Natural killer cell treated with Interleukin-12 subunit alpha and Interleukin-12 subunit beta and Interleukin-15 and Interleukin-18, amount 100 ng/mL, for 72 hours (primary cell): Measurements from ENCODE around the gene PLXDC2. TPM values are rescaled to one million over a fixed set of nuclear protein-coding genes. Genes with fewer than 3 reads are reported as not detected.

Experiments used
- ATAC-seq, 2 donors: fragments of 150-1000 bp; cut with Tn5 transposase in 1 of 2; sonication (Bioruptor Pico), chemical (Tn5 transposase) in 1 of 2; 2 replicates each; pipeline ENCODE4 v1.10.0; 2021
- DNase-seq: peaks from one replicate; pipeline ENCODE4 v3.0.0; 2022; ENCODE audit warnings: low spot score
- H3K27ac Mint-ChIP-seq, 2 donors: 1 replicate in 1 of 2; 2 replicates in 1 of 2; pipeline ENCODE4 v1.8.0; 2022; ENCODE audit warnings: mixed read lengths in 2 of 2, mild to moderate bottlenecking in 1 of 2, moderate library complexity in 1 of 2
- H3K27me3 Mint-ChIP-seq, 2 donors: 1 replicate in 1 of 2; 2 replicates in 1 of 2; pipeline ENCODE4 v1.8.0; 2022; ENCODE audit warnings: mixed read lengths in 2 of 2
- H3K36me3 Mint-ChIP-seq: one replicate; pipeline ENCODE4 v1.8.0; 2022; ENCODE audit warnings: mixed read lengths
- H3K4me1 Mint-ChIP-seq, 2 donors: 1 replicate in 1 of 2; 2 replicates in 1 of 2; pipeline ENCODE4 v1.8.0; 2022; ENCODE audit warnings: low read depth in 2 of 2, mixed read lengths in 2 of 2, mild to moderate bottlenecking in 1 of 2
- H3K4me3 Mint-ChIP-seq: one replicate; pipeline ENCODE4 v1.8.0; 2022; ENCODE audit warnings: mixed read lengths
- H3K9me3 Mint-ChIP-seq: 2 replicates; pipeline ENCODE4 v1.8.0; 2022; ENCODE audit warnings: mixed read lengths
- total RNA-seq, 2 donors: library from RNA; stranded (reverse); gene quantifications; one replicate each; pipeline ENCODE4 v1.2.3, GENCODE V29; 2022

PLXDC2 gene
- total RNA-seq, 2 donors from 2014 or later: 3.5 to 14.0 TPM

DNA sequence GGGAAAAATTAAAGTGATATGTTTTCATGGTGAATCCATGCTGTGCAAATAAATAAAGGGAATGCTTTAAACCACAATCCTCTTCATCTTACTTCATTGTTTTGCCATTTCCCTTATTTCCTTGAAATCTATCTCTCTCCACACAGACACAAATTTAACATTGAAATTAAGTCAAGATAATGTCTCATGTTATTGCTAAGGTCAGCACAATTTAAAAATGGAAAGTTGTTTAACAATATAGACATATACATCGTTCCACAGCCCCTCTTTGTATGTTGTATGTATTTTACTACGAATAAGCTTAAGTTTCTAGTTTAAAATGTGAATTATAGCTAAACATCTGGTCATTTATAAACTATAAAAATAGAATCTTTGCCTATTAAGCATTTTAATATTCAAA lies 256.9 kb downstream of the PLXDC2 start:
- H3K27ac Mint-ChIP-seq: no peak overlapping the region
- peaks cover 4% of the 10 kb centered on the region for H3K9me3 Mint-ChIP-seq
- peaks cover 0 to 3% of the 10 kb centered on the region in 2 donors for H3K27me3 Mint-ChIP-seq
- DNase-seq: no peak
- no peaks in the 10 kb centered on the region for H3K36me3 Mint-ChIP-seq
- H3K4me1 Mint-ChIP-seq: no peaks in the 10 kb centered on the region
- ATAC-seq: no peak
- H3K4me3 Mint-ChIP-seq: no peak overlapping the region

DNA sequence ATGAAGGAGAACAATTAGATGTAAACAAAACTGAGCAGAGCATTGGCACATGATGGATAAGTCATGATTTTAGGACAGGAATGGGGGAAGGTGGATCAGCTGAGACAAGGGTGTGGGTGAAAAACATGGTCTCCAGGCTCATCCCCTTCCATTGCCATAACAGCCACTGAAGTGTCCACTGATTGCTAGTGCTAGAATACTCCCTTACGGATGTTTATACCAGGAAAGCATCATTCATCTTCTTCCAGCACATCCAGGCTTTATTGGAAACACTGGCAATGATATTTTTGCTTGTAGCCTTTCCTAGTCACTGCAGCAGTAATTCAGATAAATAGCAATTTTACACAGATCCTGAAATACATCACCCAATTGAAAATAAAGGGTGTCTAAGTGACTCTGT lies 259.5 kb downstream of the PLXDC2 start:
- ATAC-seq: no peak
- H3K4me1 Mint-ChIP-seq: no peaks in the 10 kb centered on the region

GRCh38 chr10:20084451-20084850 lies 268.2 kb downstream of the PLXDC2 start:
- ATAC-seq (no peak), DNase-seq (no peak)
- Mint-ChIP-seq H3K27me3 (peaks cover 0 to 2% of the 10 kb centered on the region in 2 donors), H3K4me1 (peaks cover 0 to 14% of the 10 kb centered on the region in 2 donors), H3K27ac (no peak overlapping the region), H3K9me3 (peaks cover 3% of the 10 kb centered on the region), H3K36me3 (peaks cover 4% of the 10 kb centered on the region), H3K4me3 (no peak overlapping the region)

More for the DNA sequence above, 259.5 kb downstream of the PLXDC2 start:
- no peak overlapping the region for H3K27ac Mint-ChIP-seq
- no peaks in the 10 kb centered on the region for H3K36me3 Mint-ChIP-seq
- H3K9me3 Mint-ChIP-seq: peaks cover 7% of the 10 kb centered on the region
- no peak for DNase-seq
- H3K4me3 Mint-ChIP-seq: no peak overlapping the region
- H3K27me3 Mint-ChIP-seq: peaks cover 0 to 3% of the 10 kb centered on the region in 2 donors

GRCh38 chr10:20085115-20085514 lies 268.9 kb downstream of the PLXDC2 start:
- Mint-ChIP-seq H3K4me3 (no peak overlapping the region), H3K9me3 (peaks cover 1% of the 10 kb centered on the region), H3K27me3 (peaks cover 0 to 2% of the 10 kb centered on the region in 2 donors), H3K36me3 (peaks cover 5% of the 10 kb centered on the region), H3K4me1 (peaks cover 0 to 20% of the 10 kb centered on the region in 2 donors), H3K27ac (no peak overlapping the region)
- no peak for DNase-seq
- no peak for ATAC-seq

- ATAC-seq: no peak
- no peak overlapping the region for H3K4me3 Mint-ChIP-seq
- H3K4me1 Mint-ChIP-seq: peaks cover 0 to 22% of the 10 kb centered on the region in 2 donors
- peaks cover 0 to 2% of the 10 kb centered on the region in 2 donors for H3K27me3 Mint-ChIP-seq
- H3K27ac Mint-ChIP-seq: no peak overlapping the region
- peaks cover 5% of the 10 kb centered on the region for H3K36me3 Mint-ChIP-seq
- no peak for DNase-seq
- no peaks in the 10 kb centered on the region for H3K9me3 Mint-ChIP-seq
These were observed 271.1 kb downstream of the PLXDC2 start for GRCh38 chr10:20087353-20087752.

- ATAC-seq (no peak), DNase-seq (no peak)
- H3K36me3 Mint-ChIP-seq: peaks cover 5% of the 10 kb centered on the region
- no peak overlapping the region for H3K27ac Mint-ChIP-seq
- H3K9me3 Mint-ChIP-seq: no peaks in the 10 kb centered on the region
- no peak overlapping the region for H3K4me3 Mint-ChIP-seq
- peaks cover 0 to 22% of the 10 kb centered on the region in 2 donors for H3K4me1 Mint-ChIP-seq
- H3K27me3 Mint-ChIP-seq: peaks cover 0 to 2% of the 10 kb centered on the region in 2 donors
These were observed 271.9 kb downstream of the PLXDC2 start for GRCh38 chr10:20088061-20088701.

DNA sequence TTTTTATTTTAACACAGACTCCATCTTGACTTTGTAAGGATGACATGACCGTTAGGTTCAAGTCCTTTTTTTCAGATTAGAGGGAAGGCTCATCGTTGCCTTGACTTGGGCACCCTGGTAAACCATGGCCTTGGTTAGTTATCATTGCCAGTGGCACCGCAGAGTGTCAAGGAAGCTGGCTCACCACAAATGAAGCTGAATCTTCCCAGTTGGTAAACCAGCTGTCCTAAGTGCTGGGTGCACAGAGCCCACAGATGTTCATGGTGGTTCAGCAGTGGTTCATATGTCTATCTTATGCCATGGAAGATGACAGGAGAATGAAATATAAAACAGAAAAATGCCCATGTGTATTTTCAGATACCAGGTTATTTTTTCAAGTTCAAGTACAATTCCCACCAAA lies 273.6 kb downstream of the PLXDC2 start:
- Mint-ChIP-seq H3K4me3 (no peak overlapping the region), H3K4me1 (peaks cover 0 to 15% of the 10 kb centered on the region in 2 donors), H3K9me3 (no peaks in the 10 kb centered on the region), H3K27ac (no peak overlapping the region), H3K27me3 (peaks cover 0 to 2% of the 10 kb centered on the region in 2 donors), H3K36me3 (peaks cover 5% of the 10 kb centered on the region)
- ATAC-seq (no peak), DNase-seq (no peak)

- peaks cover 0 to 2% of the 10 kb centered on the region in 2 donors for H3K27me3 Mint-ChIP-seq
- H3K27ac Mint-ChIP-seq: no peak overlapping the region
- H3K4me1 Mint-ChIP-seq: peaks cover 0 to 15% of the 10 kb centered on the region in 2 donors
- no peak for DNase-seq
- no peak overlapping the region for H3K4me3 Mint-ChIP-seq
- H3K9me3 Mint-ChIP-seq: no peaks in the 10 kb centered on the region
- no peak for ATAC-seq
- H3K36me3 Mint-ChIP-seq: peaks cover 5% of the 10 kb centered on the region
These were observed 274.6 kb downstream of the PLXDC2 start for GRCh38 chr10:20090831-20091230.

- H3K9me3 Mint-ChIP-seq: no peaks in the 10 kb centered on the region
- H3K27ac Mint-ChIP-seq: no peak overlapping the region
- peaks cover 0 to 13% of the 10 kb centered on the region in 2 donors for H3K4me1 Mint-ChIP-seq
- ATAC-seq (no peak), DNase-seq (no peak)
- no peak overlapping the region for H3K4me3 Mint-ChIP-seq
- H3K27me3 Mint-ChIP-seq: peaks cover 0 to 2% of the 10 kb centered on the region in 2 donors
- peaks cover 5% of the 10 kb centered on the region for H3K36me3 Mint-ChIP-seq
These were observed 275.5 kb downstream of the PLXDC2 start for GRCh38 chr10:20091698-20092097.

- ATAC-seq: no peak
- H3K4me3 Mint-ChIP-seq: no peak overlapping the region
- no peak overlapping the region for H3K27ac Mint-ChIP-seq
- peaks cover 0 to 13% of the 10 kb centered on the region in 2 donors for H3K4me1 Mint-ChIP-seq
- peaks cover 0 to 2% of the 10 kb centered on the region in 2 donors for H3K27me3 Mint-ChIP-seq
- DNase-seq: no peak
- H3K36me3 Mint-ChIP-seq: peaks cover 5% of the 10 kb centered on the region
- no peaks in the 10 kb centered on the region for H3K9me3 Mint-ChIP-seq
These were observed 277.4 kb downstream of the PLXDC2 start for GRCh38 chr10:20093600-20093999.

DNA sequence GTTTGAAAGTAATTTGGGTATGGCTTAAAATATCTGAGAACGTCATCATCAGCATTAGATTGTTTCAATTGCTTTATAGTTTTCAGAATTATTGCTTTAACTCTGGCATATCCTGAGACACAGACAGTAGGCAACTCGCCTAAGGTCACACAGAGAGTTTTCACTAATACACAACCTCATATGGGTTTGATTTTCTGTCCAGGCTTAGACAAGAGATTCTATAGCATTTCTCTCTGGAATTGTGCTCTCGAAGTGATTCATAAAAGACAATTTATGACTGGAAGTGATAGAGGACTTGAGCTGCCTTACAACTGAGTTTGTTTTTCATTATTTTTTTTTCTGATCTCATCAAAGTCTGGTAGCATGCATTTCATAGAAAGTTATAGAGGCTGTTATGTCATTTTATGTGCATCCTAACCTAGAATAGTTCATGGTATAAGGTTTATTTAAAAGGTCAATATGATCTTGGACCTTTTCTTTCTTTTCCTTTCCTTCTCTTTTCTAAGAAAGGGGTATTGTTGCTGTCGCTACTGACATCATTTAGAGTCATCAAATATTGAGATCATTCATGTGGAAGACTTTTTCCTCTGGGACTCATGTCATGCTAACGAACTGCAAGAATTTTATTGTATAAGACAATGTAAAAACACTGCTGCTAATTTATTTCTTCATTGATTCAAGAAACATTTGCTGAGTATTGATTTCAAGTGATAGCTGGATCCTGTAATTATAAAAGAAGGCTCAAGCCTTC lies 278.2 kb downstream of the PLXDC2 start:
- no peak overlapping the region for H3K4me3 Mint-ChIP-seq
- H3K27ac Mint-ChIP-seq: no peak overlapping the region
- peaks cover 1% of the 10 kb centered on the region for H3K36me3 Mint-ChIP-seq
- DNase-seq: no peak
- H3K27me3 Mint-ChIP-seq: no peaks in the 10 kb centered on the region
- no peaks in the 10 kb centered on the region for H3K9me3 Mint-ChIP-seq
- no peak for ATAC-seq
- peaks cover 0 to 9% of the 10 kb centered on the region in 2 donors for H3K4me1 Mint-ChIP-seq

DNA sequence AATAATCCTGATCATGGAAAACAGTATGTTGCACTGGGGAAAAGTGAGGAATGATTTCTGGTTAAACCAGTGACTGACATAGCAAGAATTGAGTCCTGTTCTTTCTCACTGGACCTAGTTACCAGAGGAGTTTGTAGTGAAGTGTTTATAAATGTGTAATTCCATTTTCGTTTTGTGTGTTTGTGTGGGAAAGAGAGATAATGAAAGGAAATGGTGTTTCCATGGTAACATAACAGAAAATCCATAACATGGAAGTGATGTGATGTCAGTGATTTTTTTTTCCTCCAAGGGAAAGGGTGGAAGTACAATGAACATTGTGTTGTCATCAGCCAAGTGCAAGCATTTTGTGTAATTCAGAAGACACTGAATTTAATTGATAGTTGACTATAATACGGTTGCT lies 283.9 kb downstream of the PLXDC2 start:
- ATAC-seq (no peak), DNase-seq (no peak)
- no peak overlapping the region for H3K4me3 Mint-ChIP-seq
- peaks cover 0 to 4% of the 10 kb centered on the region in 2 donors for H3K4me1 Mint-ChIP-seq
- no peaks in the 10 kb centered on the region for H3K36me3 Mint-ChIP-seq
- H3K9me3 Mint-ChIP-seq: no peaks in the 10 kb centered on the region
- no peak overlapping the region for H3K27ac Mint-ChIP-seq
- no peaks in the 10 kb centered on the region for H3K27me3 Mint-ChIP-seq

GRCh38 chr10:20105236-20105635 lies 289.0 kb downstream of the PLXDC2 start:
- Mint-ChIP-seq H3K27ac (no peak overlapping the region), H3K27me3 (no peaks in the 10 kb centered on the region), H3K4me1 (no peaks in the 10 kb centered on the region), H3K9me3 (no peaks in the 10 kb centered on the region), H3K36me3 (no peaks in the 10 kb centered on the region), H3K4me3 (no peak overlapping the region)
- DNase-seq (no peak), ATAC-seq (no peak)

GRCh38 chr10:20105931-20106330 lies 289.7 kb downstream of the PLXDC2 start:
- H3K36me3 Mint-ChIP-seq: no peaks in the 10 kb centered on the region
- no peaks in the 10 kb centered on the region for H3K9me3 Mint-ChIP-seq
- H3K27ac Mint-ChIP-seq: no peak overlapping the region
- ATAC-seq (no peak), DNase-seq (no peak)
- no peaks in the 10 kb centered on the region for H3K4me1 Mint-ChIP-seq
- H3K4me3 Mint-ChIP-seq: no peak overlapping the region
- H3K27me3 Mint-ChIP-seq: no peaks in the 10 kb centered on the region
